B cell (primary cell): Measurements from ENCODE around the gene BEND5. TPM values are rescaled to one million over a fixed set of nuclear protein-coding genes. Genes with fewer than 3 reads are reported as not detected.

Experiments
- ATAC-seq: fragments of 200-7000 bp; cut with Tn5 transposase; one replicate; pipeline ENCODE4 v1.10.0; 2021; ENCODE audit warnings: low read depth, mild to moderate bottlenecking, moderate number of reproducible peaks, moderate library complexity
- CTCF ChIA-PET: fragments of 350-600 bp; sonication (Branson Sonifier 250); formaldehyde crosslinking; loops from one replicate; lab custom pipeline; 2021; ENCODE audit warnings: antibody characterized with exemption, inconsistent platforms; lab: Charles Lee
- POLR2A ChIA-PET: fragments of 350-600 bp; sonication (Branson Sonifier 250); formaldehyde crosslinking; loops from one replicate; lab custom pipeline; 2021; ENCODE audit warnings: antibody characterized with exemption; lab: Charles Lee
- DNase-seq: peaks from one replicate; pipeline ENCODE4 v3.0.0; 2013
- H2AFZ ChIP-seq: 2 replicates; pipeline ENCODE4 v1.6.1; 2012; ENCODE audit warnings: mild to moderate bottlenecking, low read depth, low read length; ENCODE audit not compliant: insufficient read depth, poor library complexity, severe bottlenecking
- H3K27ac ChIP-seq, 2 donors: 1 replicate in 1 of 2; 2 replicates in 1 of 2; pipeline ENCODE4 v1.5.1; 2012 to 2013; ENCODE audit warnings: low read length in 2 of 2, mild to moderate bottlenecking in 2 of 2, moderate library complexity in 1 of 2
- H3K27me3 ChIP-seq, 4 experiments: fragments of 200-600 bp in 1 of 4; sonication (generic) in 1 of 4; replicated peaks in 1 of 4; 1 replicate in 2 of 4; 2 replicates in 2 of 4; pipeline versions ENCODE4 v1.6.1 to v1.7.0; 2013 to 2016; ENCODE audit warnings: low read length in 3 of 4, mild to moderate bottlenecking in 2 of 4, mixed read lengths in 1 of 4, moderate library complexity in 1 of 4; ENCODE audit not compliant: insufficient read depth in 4 of 4, control insufficient read depth in 3 of 4; ENCODE audit errors: control extremely low read depth in 1 of 4
- H3K36me3 ChIP-seq, 2 experiments: replicated peaks in 1 of 2; 1 replicate in 1 of 2; 2 replicates in 1 of 2; pipeline versions ENCODE4 v1.6.1 to v1.7.1; 2013; ENCODE audit warnings: low read length in 1 of 2; ENCODE audit not compliant: insufficient read depth in 2 of 2, control insufficient read depth in 1 of 2; ENCODE audit errors: control extremely low read depth in 1 of 2, extremely low read depth in 1 of 2
- H3K4me1 ChIP-seq, 2 donors: fragments of 200-600 bp in 1 of 2; sonication (generic) in 1 of 2; 1 replicate in 1 of 2; 2 replicates in 1 of 2; pipeline versions ENCODE4 v1.5.1 to v1.6.1; 2013 to 2017; ENCODE audit warnings: low read length in 2 of 2; ENCODE audit not compliant: control insufficient read depth in 2 of 2, insufficient read depth in 2 of 2
- H3K4me2 ChIP-seq: replicated peaks from 2 replicates; pipeline ENCODE3; 2012; ENCODE audit warnings: mild to moderate bottlenecking, low read depth, low read length; ENCODE audit not compliant: poor library complexity, severe bottlenecking
- H3K4me3 ChIP-seq, 5 experiments: fragments of 200-600 bp in 1 of 5; sonication (generic) in 1 of 5; 1 replicate in 3 of 5; 2 replicates in 2 of 5; pipeline versions ENCODE4 v1.5.1 to v1.7.0; 2011 to 2016; ENCODE audit warnings: low read length in 4 of 5, mild to moderate bottlenecking in 4 of 5, low read depth in 2 of 5, control low read depth in 1 of 5, moderate library complexity in 1 of 5; ENCODE audit not compliant: insufficient read depth in 1 of 5; ENCODE audit errors: control extremely low read depth in 1 of 5, extremely low read depth in 1 of 5
- H3K79me2 ChIP-seq: fragments of 200-600 bp; sonication (generic); one replicate; pipeline ENCODE4 v1.6.0; 2016; ENCODE audit warnings: low read length; ENCODE audit not compliant: control insufficient read depth, insufficient read depth
- H3K9ac ChIP-seq: fragments of 200-600 bp; sonication (generic); 2 replicates; pipeline ENCODE4 v1.6.1; 2017; ENCODE audit warnings: mild to moderate bottlenecking, low read length, moderate library complexity
- H3K9me3 ChIP-seq, 3 donors: one replicate each; pipeline versions ENCODE4 v1.6.1 to v1.7.1; 2013; ENCODE audit warnings: low read length in 2 of 3; ENCODE audit not compliant: control insufficient read depth in 2 of 3, insufficient read depth in 1 of 3; ENCODE audit errors: control extremely low read depth in 1 of 3
- H4K20me1 ChIP-seq: 2 replicates; pipeline ENCODE4 v1.6.0; 2012; ENCODE audit warnings: mild to moderate bottlenecking, low read length; ENCODE audit not compliant: insufficient read depth, control insufficient read depth, poor library complexity, severe bottlenecking
- H3K27ac Mint-ChIP-seq: one replicate; pipeline ENCODE4 v1.8.0; 2021; ENCODE audit warnings: mixed read lengths
- H3K27me3 Mint-ChIP-seq: one replicate; pipeline ENCODE4 v1.8.0; 2021; ENCODE audit warnings: mixed read lengths
- H3K4me1 Mint-ChIP-seq: one replicate; pipeline ENCODE4 v1.8.0; 2021; ENCODE audit warnings: mixed read lengths
- H3K4me3 Mint-ChIP-seq: one replicate; pipeline ENCODE4 v1.8.0; 2021; ENCODE audit warnings: mixed read lengths
- H3K9me3 Mint-ChIP-seq: one replicate; pipeline ENCODE4 v1.8.0; 2022; ENCODE audit warnings: mixed read lengths; ENCODE audit not compliant: insufficient read depth
- CTCF ChIP-seq: fragments of 200-600 bp; IDR thresholded peaks from one replicate; pipeline ENCODE4 v1.8.0; 2022; ENCODE audit warnings: antibody characterized with exemption, mild to moderate bottlenecking
- EZH2 ChIP-seq: IDR thresholded peaks from 2 replicates; pipeline ENCODE4 v1.6.1; 2012; ENCODE audit warnings: borderline replicate concordance, low read depth, mild to moderate bottlenecking, moderate library complexity, low read length; ENCODE audit not compliant: insufficient read depth, poor library complexity, severe bottlenecking
- WGBS: methylation state at CpG from one replicate; pipeline ENCODE4 v1.1.5; 2013; ENCODE audit warnings: missing lambda C conversion rate; ENCODE audit not compliant: insufficient coverage; 5-methylcytosine and 5-hydroxymethylcytosine counted together
- intact Hi-C: fragments of 100-400 bp; cut with micrococcal nuclease; formaldehyde crosslinking; loops from one replicate; pipeline ENCODE4 v1.10.0; 2022
- polyA plus RNA-seq: library from polyadenylated mRNA; depleted of rRNA; stranded (reverse); fragments of >200 nt; gene quantifications from 2 replicates; pipeline ENCODE4 v1.2.3, GENCODE V29; 2012
- total RNA-seq, 2 donors: library from RNA; stranded (reverse); fragments of 120-200 nt in 1 of 2; gene quantifications; 1 replicate in 1 of 2; 2 replicates in 1 of 2; pipeline versions ENCODE4 v1.2.3 to v1.2.4, GENCODE V29; 2013 to 2022

BEND5 gene
- total and polyA plus RNA-seq, 2 donors (not counting 1 experiment from before 2014, with no cell fraction given), result 19.5 to 19.7 TPM

GRCh38 chr1:48739091-48739490 is 37.6 kb downstream of the BEND5 start:
- Mint-ChIP-seq H3K4me3 (no peak overlapping the region), H3K27me3 (no peaks in the 10 kb centered on the region), H3K4me1 (peaks cover 3% of the 10 kb centered on the region), H3K9me3 (no peaks in the 10 kb centered on the region), H3K27ac (peak overlapping the region; percentile 37)
- intact Hi-C loops, result no loop called here
- TF ChIP-seq EZH2 (no peak), CTCF (no peak)
- peaks cover 78% of the 10 kb centered on the region for H3K79me2 ChIP-seq
- H3K4me1 ChIP-seq, result no peaks in the 10 kb centered on the region
- H2AFZ ChIP-seq, result no peak overlapping the region
- H3K27ac ChIP-seq, result no peak overlapping the region
- ChIA-PET CTCF (interaction anchor here (2.2 kb wide), 1 partner anchor 78 kb away, joined by 8 read pairs; no protein-coding TSS in a partner anchor), POLR2A (no interaction called here)
- no peaks in the 10 kb centered on the region for H3K9me3 ChIP-seq
- H3K4me2 ChIP-seq, result no peak overlapping the region
- H3K9ac ChIP-seq, result no peak overlapping the region
- DNase-seq (no peak), ATAC-seq (no peak)
- no peaks in the 10 kb centered on the region for H3K27me3 ChIP-seq
- H3K4me3 ChIP-seq, result no peak overlapping the region
- H4K20me1 ChIP-seq, result peaks cover 88% of the 10 kb centered on the region
- peaks cover 9 to 95% of the 10 kb centered on the region in 2 experiments for H3K36me3 ChIP-seq
- 62% methylated on average over 2 of the region's 3 CpGs for WGBS

- Histone ChIP-seq H3K4me2 (no peak overlapping the region), H3K9ac (no peak overlapping the region), H4K20me1 (peaks cover 85% of the 10 kb centered on the region), H3K27ac (no peak overlapping the region), H3K79me2 (peaks cover 72% of the 10 kb centered on the region), H3K9me3 (no peaks in the 10 kb centered on the region), H3K4me1 (no peaks in the 10 kb centered on the region), H3K4me3 (no peak overlapping the region), H3K36me3 (peaks cover 6 to 95% of the 10 kb centered on the region in 2 experiments), H3K27me3 (no peaks in the 10 kb centered on the region), H2AFZ (no peak overlapping the region)
- ChIA-PET CTCF (interaction anchor here (1.8 kb wide), 1 partner anchor 79 kb away, joined by 10 read pairs; no protein-coding TSS in a partner anchor), POLR2A (no interaction called here)
- Mint-ChIP-seq H3K27me3 (no peaks in the 10 kb centered on the region), H3K4me3 (no peak overlapping the region), H3K4me1 (peaks cover 3% of the 10 kb centered on the region), H3K27ac (no peak overlapping the region), H3K9me3 (no peaks in the 10 kb centered on the region)
- intact Hi-C loops, result no loop called here
- ATAC-seq, result no peak
- WGBS, result 100% methylated on average over 4 of the region's 4 CpGs
- no peak for DNase-seq
- TF ChIP-seq CTCF (no peak), EZH2 (no peak)
Observed at GRCh38 chr1:48738356-48738755, 38.3 kb downstream of the BEND5 start.
